Left forelimb (tissue), 1 donor: ENCODE measurements around the gene ABHD8.

ENCODE experiments used
- DNase-seq: peaks from one replicate; pipeline ENCODE4 v3.0.0-alpha.2; 2018; ENCODE audit warnings: low spot score

The ABHD8 gene

GRCh38 chr19:17321655-17322489, 18.6 kb upstream of the ABHD8 start:
- DNase-seq = no peak

GRCh38 chr19:17320435-17320834, 17.2 kb upstream of the ABHD8 start:
- DNase-seq = no peak

GRCh38 chr19:17319473-17320238, 16.4 kb upstream of the ABHD8 start:
- DNase-seq = no peak

- DNase-seq = no peak
Measured at GRCh38 chr19:17318966-17319365, 15.7 kb upstream of the ABHD8 start.

- DNase-seq = no peak
Measured at GRCh38 chr19:17314007-17314593, 10.9 kb upstream of the ABHD8 start.

- no peak for DNase-seq
Measured at GRCh38 chr19:17312189-17313113, 9.2 kb upstream of the ABHD8 start.

- DNase-seq = no peak
Measured at GRCh38 chr19:17311455-17312188, 8.4 kb upstream of the ABHD8 start.

GRCh38 chr19:17309965-17310461, 6.8 kb upstream of the ABHD8 start:
- no peak for DNase-seq

GRCh38 chr19:17309198-17309964, 6.2 kb upstream of the ABHD8 start, which contains the start of gene DDA1:
TSS of gene DDA1 (plus strand) at chr19:17309563. CDS start at chr19:17309655, 92 bp downstream.
- DNase-seq = peak; percentile 98

- DNase-seq = no peak
Measured at GRCh38 chr19:17307876-17308377, 4.7 kb upstream of the ABHD8 start.

- DNase-seq = no peak
Measured at GRCh38 chr19:17306285-17306714, 3.1 kb upstream of the ABHD8 start.

GRCh38 chr19:17305517-17306284, 2.5 kb upstream of the ABHD8 start, which contains the start of gene MRPL34:
TSS of gene MRPL34 (plus strand) at chr19:17305872. CDS start at chr19:17305893, 21 bp downstream.
- DNase-seq = peak; percentile 94

GRCh38 chr19:17305216-17305516, 1.9 kb upstream of the ABHD8 start:
- no peak for DNase-seq

GRCh38 chr19:17304386-17305215, 1.4 kb upstream of the ABHD8 start:
- no peak for DNase-seq

GRCh38 chr19:17303940-17304267, 679 bp upstream of the ABHD8 start:
- no peak for DNase-seq

GRCh38 chr19:17302391-17303166, 646 bp downstream of the ABHD8 start:
- no peak for DNase-seq

- no peak for DNase-seq
Measured at GRCh38 chr19:17300992-17301619, 2.1 kb downstream of the ABHD8 start.
